ENCODE results near the gene PTTG1IP. TPM values are rescaled to one million over a fixed set of nuclear protein-coding genes. Genes with fewer than 3 reads are reported as not detected.

PTTG1IP gene
- total and polyA plus RNA-seq, 2 of the 13 experiments (the other 11 are each of a cell fraction or from before 2014, with no cell fraction given): 161 to 700 TPM

- no peak for TF ChIP-seq ZFP91 (CRISPR knock-in tag; IDR thresholded peaks at IDR 0.05; ENCODE audit: borderline replicate concordance)
- TF ChIP-seq MLX (CRISPR knock-in tag; IDR thresholded peaks at IDR 0.05): no peak
- TF ChIP-seq YEATS4 (CRISPR knock-in tag; IDR thresholded peaks at IDR 0.05; ENCODE audit: borderline replicate concordance): no peak
- no peak for TF ChIP-seq PAX8 (CRISPR knock-in tag; IDR thresholded peaks at IDR 0.05; ENCODE audit: borderline replicate concordance)
- no peak for TF ChIP-seq HDAC1 (CRISPR knock-in tag; IDR thresholded peaks at IDR 0.05)
- TF ChIP-seq KAT8 (CRISPR knock-in tag; IDR thresholded peaks at IDR 0.05): no peak
- no peak for TF ChIP-seq RNF2 (conservative IDR thresholded peaks at IDR 0.05; ENCODE audit: low read depth)
- no peak for TF ChIP-seq RFXAP (CRISPR knock-in tag; IDR thresholded peaks at IDR 0.05; ENCODE audit: borderline replicate concordance)
- no peak for TF ChIP-seq SP140L (CRISPR knock-in tag; IDR thresholded peaks at IDR 0.05; ENCODE audit: borderline replicate concordance)
- no peak for TF ChIP-seq HOXA3 (CRISPR knock-in tag; IDR thresholded peaks at IDR 0.05)
- TF ChIP-seq, protein P1, sequence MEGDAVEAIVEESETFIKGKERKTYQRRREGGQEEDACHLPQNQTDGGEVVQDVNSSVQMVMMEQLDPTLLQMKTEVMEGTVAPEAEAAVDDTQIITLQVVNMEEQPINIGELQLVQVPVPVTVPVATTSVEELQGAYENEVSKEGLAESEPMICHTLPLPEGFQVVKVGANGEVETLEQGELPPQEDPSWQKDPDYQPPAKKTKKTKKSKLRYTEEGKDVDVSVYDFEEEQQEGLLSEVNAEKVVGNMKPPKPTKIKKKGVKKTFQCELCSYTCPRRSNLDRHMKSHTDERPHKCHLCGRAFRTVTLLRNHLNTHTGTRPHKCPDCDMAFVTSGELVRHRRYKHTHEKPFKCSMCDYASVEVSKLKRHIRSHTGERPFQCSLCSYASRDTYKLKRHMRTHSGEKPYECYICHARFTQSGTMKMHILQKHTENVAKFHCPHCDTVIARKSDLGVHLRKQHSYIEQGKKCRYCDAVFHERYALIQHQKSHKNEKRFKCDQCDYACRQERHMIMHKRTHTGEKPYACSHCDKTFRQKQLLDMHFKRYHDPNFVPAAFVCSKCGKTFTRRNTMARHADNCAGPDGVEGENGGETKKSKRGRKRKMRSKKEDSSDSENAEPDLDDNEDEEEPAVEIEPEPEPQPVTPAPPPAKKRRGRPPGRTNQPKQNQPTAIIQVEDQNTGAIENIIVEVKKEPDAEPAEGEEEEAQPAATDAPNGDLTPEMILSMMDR (CRISPR knock-in tag; IDR thresholded peaks at IDR 0.05): peak; percentile 48
- no peak for TF ChIP-seq ZNF883 (CRISPR knock-in tag; IDR thresholded peaks at IDR 0.05; ENCODE audit: not compliant biosample characterization)
- no peak for TF ChIP-seq ZNF317 (CRISPR knock-in tag; IDR thresholded peaks at IDR 0.05)
- no peak for TF ChIP-seq ZNF567 (CRISPR knock-in tag; IDR thresholded peaks at IDR 0.05; ENCODE audit: borderline replicate concordance)
- TF ChIP-seq ZNF451 (CRISPR knock-in tag; IDR thresholded peaks at IDR 0.05): no peak
- no peak for TF ChIP-seq ZFP36 (IDR thresholded peaks at IDR 0.05; ENCODE audit: borderline replicate concordance, low read depth, low read length, partially characterized antibody)
- TF ChIP-seq SRF (IDR thresholded peaks at IDR 0.05; ENCODE audit: low read depth, low read length): no peak
- TF ChIP-seq ZNF850 (CRISPR knock-in tag; conservative IDR thresholded peaks at IDR 0.05): no peak
- TF ChIP-seq GATAD2A (CRISPR knock-in tag; IDR thresholded peaks at IDR 0.05): no peak
- TF ChIP-seq ZNF264 (CRISPR knock-in tag; IDR thresholded peaks at IDR 0.05): 0 out of 2 replicates have a peak, but pooled peaks have one; percentile 27
- TF ChIP-seq STAG1 (CRISPR knock-in tag; IDR thresholded peaks at IDR 0.05): peak; percentile 34
- 0 out of 2 replicates have a peak, but pooled peaks have one; percentile 4 for TF ChIP-seq SNAI1 (CRISPR knock-in tag; IDR thresholded peaks at IDR 0.05; ENCODE audit: borderline replicate concordance)
- no peak for TF ChIP-seq TBP (CRISPR knock-in tag; IDR thresholded peaks at IDR 0.05)
- TF ChIP-seq ZSCAN29 (CRISPR knock-in tag; conservative IDR thresholded peaks at IDR 0.05): 0 out of 2 replicates have a peak, but pooled peaks have one; percentile 24
- no peak for TF ChIP-seq NAIF1 (CRISPR knock-in tag; IDR thresholded peaks at IDR 0.05; ENCODE audit: borderline replicate concordance)
- no peak for TF ChIP-seq FOXA3 (CRISPR knock-in tag; IDR thresholded peaks at IDR 0.05)
- no peak for TF ChIP-seq ZNF713 (CRISPR knock-in tag; IDR thresholded peaks at IDR 0.05)
- no peak for TF ChIP-seq SMAD1 (CRISPR knock-in tag; IDR thresholded peaks at IDR 0.05; ENCODE audit: borderline replicate concordance, low read depth)
Measured at GRCh38 chr21:44800971-44801467, 72.5 kb downstream of the PTTG1IP start (continued).

All from HepG2 (cell line).